Thyroid gland (tissue), 4 donors: ENCODE measurements around the gene LHX5. TPM values are rescaled to one million over a fixed set of nuclear protein-coding genes. Genes with fewer than 3 reads are reported as not detected.
A peak's percentile ranks its signal among the peaks of the same experiment; 100 is the strongest.

ENCODE experiments used
- DNase-seq, 2 donors: peaks; one replicate each; pipeline ENCODE4 v3.0.0-alpha.2; 2019
- H3K27ac ChIP-seq, 3 donors: fragments of 200-600 bp; sonication (generic); 1 replicate in 2 of 3; 2 replicates in 1 of 3; pipeline ENCODE4 v1.5.1; 2016 to 2019; ENCODE audit warnings: mild to moderate bottlenecking in 1 of 3, moderate library complexity in 1 of 3
- H3K27me3 ChIP-seq: fragments of 200-600 bp; sonication (generic); one replicate; pipeline ENCODE4 v1.5.1; 2019
- H3K36me3 ChIP-seq, 2 donors: fragments of 200-600 bp; sonication (generic); one replicate each; pipeline ENCODE4 v1.5.1; 2016 to 2019
- H3K4me1 ChIP-seq, 2 donors: fragments of 200-600 bp; sonication (generic); one replicate each; pipeline ENCODE4 v1.5.1; 2017 to 2019
- H3K4me3 ChIP-seq, 3 donors: fragments of 200-600 bp; sonication (generic); replicated peaks in 1 of 3; 1 replicate in 2 of 3; 2 replicates in 1 of 3; pipeline ENCODE4 v1.5.1; 2016; ENCODE audit warnings: mild to moderate bottlenecking in 1 of 3
- H3K9me3 ChIP-seq: fragments of 200-600 bp; sonication (generic); one replicate; pipeline ENCODE4 v1.5.1; 2017
- POLR2A ChIP-seq, 2 donors: fragments of 450-650 bp; IDR thresholded peaks; one replicate each; pipeline ENCODE4 v1.6.1; 2017; ENCODE audit warnings: antibody characterized with exemption in 2 of 2, mild to moderate bottlenecking in 2 of 2, moderate library complexity in 1 of 2
- WGBS, 2 donors: methylation state at CpG; one replicate each; pipeline ENCODE4 v1.1.5; 2017; 5-methylcytosine and 5-hydroxymethylcytosine counted together
- intact Hi-C: fragments of 100-400 bp; cut with DNase I; formaldehyde crosslinking; loops from one replicate; pipeline ENCODE4 v1.15.1; 2023
- total RNA-seq, 4 donors: library from RNA; depleted of rRNA; stranded (reverse); fragments of >200 nt; gene quantifications; one replicate each; pipeline ENCODE4 v1.2.3, GENCODE V29; 2016
- TF ChIP-seq, protein P1 (sequence below), 6 experiments: fragments of 200-600 bp in 3 of 6; fragments of 450-650 bp in 3 of 6; sonication (generic) in 3 of 6; IDR thresholded peaks; one replicate each; pipeline ENCODE4 v1.5.1; 2016 to 2019; ENCODE audit warnings: antibody characterized with exemption in 6 of 6, mild to moderate bottlenecking in 2 of 6, inconsistent platforms in 1 of 6, moderate library complexity in 1 of 6

The LHX5 gene
- total RNA-seq, 4 donors from 2014 or later, result 0.13 TPM; not detected in 3

DNA sequence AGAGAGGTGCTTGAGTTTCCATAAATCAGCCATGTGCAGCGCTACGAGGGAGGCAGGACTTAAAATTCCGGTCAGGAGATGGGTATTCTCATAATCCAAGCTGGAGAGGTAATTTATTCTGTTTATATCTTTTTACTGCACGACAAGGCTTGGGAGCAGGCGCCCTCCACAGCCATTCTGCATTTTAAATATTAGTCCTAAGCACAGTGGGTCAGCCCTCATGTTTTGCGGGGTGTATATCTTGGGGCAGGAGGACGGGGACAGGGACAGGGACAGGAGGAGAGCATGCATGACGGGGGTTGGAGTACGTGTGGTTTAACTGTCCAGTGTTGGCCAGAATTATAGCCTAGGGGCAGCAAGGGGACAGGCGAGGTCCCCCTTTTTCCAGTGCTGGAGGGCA, 14.5 kb downstream of the LHX5 start:
- Histone ChIP-seq H3K36me3 (no peaks in the 10 kb centered on the region), H3K4me1 (peaks cover 0 to 13% of the 10 kb centered on the region in 2 donors), H3K4me3 (no peak overlapping the region), H3K9me3 (no peaks in the 10 kb centered on the region), H3K27ac (no peak overlapping the region), H3K27me3 (no peaks in the 10 kb centered on the region)
- DNase-seq, result peak in 1 of 2 donors; percentile 21
- intact Hi-C loops, result no loop called here
- no peak for TF ChIP-seq POLR2A (IDR thresholded peaks at IDR 0.05)
- TF ChIP-seq, protein P1, sequence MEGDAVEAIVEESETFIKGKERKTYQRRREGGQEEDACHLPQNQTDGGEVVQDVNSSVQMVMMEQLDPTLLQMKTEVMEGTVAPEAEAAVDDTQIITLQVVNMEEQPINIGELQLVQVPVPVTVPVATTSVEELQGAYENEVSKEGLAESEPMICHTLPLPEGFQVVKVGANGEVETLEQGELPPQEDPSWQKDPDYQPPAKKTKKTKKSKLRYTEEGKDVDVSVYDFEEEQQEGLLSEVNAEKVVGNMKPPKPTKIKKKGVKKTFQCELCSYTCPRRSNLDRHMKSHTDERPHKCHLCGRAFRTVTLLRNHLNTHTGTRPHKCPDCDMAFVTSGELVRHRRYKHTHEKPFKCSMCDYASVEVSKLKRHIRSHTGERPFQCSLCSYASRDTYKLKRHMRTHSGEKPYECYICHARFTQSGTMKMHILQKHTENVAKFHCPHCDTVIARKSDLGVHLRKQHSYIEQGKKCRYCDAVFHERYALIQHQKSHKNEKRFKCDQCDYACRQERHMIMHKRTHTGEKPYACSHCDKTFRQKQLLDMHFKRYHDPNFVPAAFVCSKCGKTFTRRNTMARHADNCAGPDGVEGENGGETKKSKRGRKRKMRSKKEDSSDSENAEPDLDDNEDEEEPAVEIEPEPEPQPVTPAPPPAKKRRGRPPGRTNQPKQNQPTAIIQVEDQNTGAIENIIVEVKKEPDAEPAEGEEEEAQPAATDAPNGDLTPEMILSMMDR (IDR thresholded peaks at IDR 0.05), result no peak
- 37% methylated on average over 10 of the region's 10 CpGs for WGBS, 2 donors

GRCh38 chr12:113456761-113457160, 14.9 kb downstream of the LHX5 start:
- Histone ChIP-seq H3K9me3 (no peaks in the 10 kb centered on the region), H3K27me3 (no peaks in the 10 kb centered on the region), H3K36me3 (no peaks in the 10 kb centered on the region), H3K4me3 (no peak overlapping the region), H3K27ac (no peak overlapping the region), H3K4me1 (peaks cover 0 to 13% of the 10 kb centered on the region in 2 donors)
- DNase-seq, result no peak
- intact Hi-C loops, result no loop called here
- 44 to 45% methylated on average over 4 of the region's 4 CpGs for WGBS, 2 donors
- TF ChIP-seq POLR2A (IDR thresholded peaks at IDR 0.05), result no peak
- TF ChIP-seq, protein P1 (IDR thresholded peaks at IDR 0.05), result no peak

GRCh38 chr12:113456199-113456598, 15.5 kb downstream of the LHX5 start:
- 70 to 88% methylated on average over 2 of the region's 2 CpGs for WGBS, 2 donors
- Histone ChIP-seq H3K4me3 (no peak overlapping the region), H3K9me3 (no peaks in the 10 kb centered on the region), H3K27ac (no peak overlapping the region), H3K36me3 (no peaks in the 10 kb centered on the region), H3K4me1 (peaks cover 0 to 13% of the 10 kb centered on the region in 2 donors), H3K27me3 (no peaks in the 10 kb centered on the region)
- DNase-seq, result no peak
- TF ChIP-seq, protein P1 (IDR thresholded peaks at IDR 0.05), result no peak
- no peak for TF ChIP-seq POLR2A (IDR thresholded peaks at IDR 0.05)
- intact Hi-C loops, result no loop called here

GRCh38 chr12:113453330-113453729, 18.3 kb downstream of the LHX5 start:
- Histone ChIP-seq H3K4me1 (peaks cover 0 to 13% of the 10 kb centered on the region in 2 donors), H3K4me3 (no peak overlapping the region), H3K27ac (no peak overlapping the region), H3K9me3 (no peaks in the 10 kb centered on the region), H3K27me3 (no peaks in the 10 kb centered on the region), H3K36me3 (no peaks in the 10 kb centered on the region)
- intact Hi-C loops, result no loop called here
- WGBS, 2 donors, result 15 to 30% methylated on average over 6 of the region's 6 CpGs
- TF ChIP-seq, protein P1 (IDR thresholded peaks at IDR 0.05), result no peak
- TF ChIP-seq POLR2A (IDR thresholded peaks at IDR 0.05), result no peak
- no peak for DNase-seq

DNA sequence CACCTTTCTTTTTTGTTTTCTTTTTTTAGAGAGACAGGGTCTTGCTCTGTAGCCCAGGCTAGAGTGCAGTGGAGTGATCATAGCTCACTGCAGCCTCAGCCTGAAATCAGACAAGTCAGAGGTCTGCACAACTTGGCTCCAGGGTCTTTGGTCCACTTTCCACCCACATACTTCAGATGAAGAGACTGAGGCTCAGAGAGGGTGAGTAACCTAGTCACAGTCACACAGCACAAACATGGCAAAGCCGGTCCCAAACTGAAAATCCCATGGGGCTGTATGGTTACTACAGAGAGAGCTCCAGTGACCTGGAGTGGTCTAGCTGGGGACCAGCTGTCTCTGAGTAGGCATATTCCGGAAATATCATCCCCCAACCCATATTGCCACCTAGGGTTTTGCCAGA, 19.2 kb downstream of the LHX5 start:
- Histone ChIP-seq H3K4me3 (no peak overlapping the region), H3K9me3 (no peaks in the 10 kb centered on the region), H3K36me3 (no peaks in the 10 kb centered on the region), H3K27me3 (no peaks in the 10 kb centered on the region), H3K27ac (no peak overlapping the region), H3K4me1 (peaks cover 0 to 11% of the 10 kb centered on the region in 2 donors)
- WGBS, 2 donors, result 81 to 89% methylated on average over 2 of the region's 2 CpGs
- no peak for TF ChIP-seq POLR2A (IDR thresholded peaks at IDR 0.05)
- TF ChIP-seq, protein P1 (IDR thresholded peaks at IDR 0.05), result no peak
- no peak for DNase-seq
- intact Hi-C loops, result no loop called here
